ENCODE data around the gene CNN3.
"Not testable (repeated sequence)": the region's sequence is repeated elsewhere in the genome, so short reads cannot be mapped to it uniquely, and the experiment has no call there.

Gene CNN3

GRCh38 chr1:94949681-94950661 is 23.1 kb upstream of the CNN3 start:
- DNase-seq: no peak

GRCh38 chr1:94947437-94947836 is 20.5 kb upstream of the CNN3 start:
- DNase-seq: no peak

GRCh38 chr1:94946886-94947285 is 20.0 kb upstream of the CNN3 start:
- no peak for DNase-seq

- no peak for DNase-seq
Observed at GRCh38 chr1:94942171-94943128, 15.5 kb upstream of the CNN3 start.

- not testable (repeated sequence) for DNase-seq
Observed at GRCh38 chr1:94941480-94941879, 14.6 kb upstream of the CNN3 start.

- no peak for DNase-seq
Observed at GRCh38 chr1:94940738-94941137, 13.8 kb upstream of the CNN3 start.

GRCh38 chr1:94937820-94938219 is 10.9 kb upstream of the CNN3 start:
- DNase-seq: no peak

- no peak for DNase-seq
Observed at GRCh38 chr1:94936861-94937620, 10.1 kb upstream of the CNN3 start.

- no peak for DNase-seq
Observed at GRCh38 chr1:94935476-94935875, 8.6 kb upstream of the CNN3 start.

- no peak for DNase-seq
Observed at GRCh38 chr1:94935034-94935433, 8.1 kb upstream of the CNN3 start.

GRCh38 chr1:94934551-94934950 is 7.6 kb upstream of the CNN3 start:
- DNase-seq: no peak

GRCh38 chr1:94931254-94931841 is 4.4 kb upstream of the CNN3 start:
- DNase-seq: no peak

GRCh38 chr1:94929351-94930217 is 2.7 kb upstream of the CNN3 start:
- DNase-seq: no peak

- no peak for DNase-seq
Observed at GRCh38 chr1:94928293-94928939, 1.5 kb upstream of the CNN3 start.

- DNase-seq: no peak
Observed at GRCh38 chr1:94927405-94928175, 680 bp upstream of the CNN3 start.

- DNase-seq: peak; percentile 12
Observed at GRCh38 chr1:94926126-94926914, 590 bp downstream of the CNN3 start.

- no peak for DNase-seq
Observed at GRCh38 chr1:94925561-94926125, 1.3 kb downstream of the CNN3 start.

- no peak for DNase-seq
Observed at GRCh38 chr1:94925004-94925403, 1.9 kb downstream of the CNN3 start.
